Jurkat, Clone E6-1 (cell line): Measurements from ENCODE around the gene NEK1. TPM values are rescaled to one million over a fixed set of nuclear protein-coding genes. Genes with fewer than 3 reads are reported as not detected.

ENCODE experiments used
- DNase-seq: peaks from one replicate; pipeline ENCODE4 v3.0.0-alpha.2; 2011; ENCODE audit warnings: low read depth, low spot score
- H3K4me3 ChIP-seq: 2 replicates; pipeline ENCODE4 v1.5.1; 2011; ENCODE audit warnings: mild to moderate bottlenecking, low read length, control low read depth, moderate library complexity
- polyA plus RNA-seq: library from polyadenylated mRNA; unstranded; fragments of >200 nt; gene quantifications from one replicate; pipeline ENCODE4 v1.2.1, GENCODE V29; 2012; ENCODE audit warnings: missing spikeins; ENCODE audit not compliant: insufficient read length, insufficient read depth

Gene NEK1
- 10.8 TPM for polyA plus RNA-seq

GRCh38 chr4:169611991-169612870 lies at the start of gene NEK1:
Gene NEK1, minus strand, starts transcription at chr4:169612583. Its CDS starts 9,953 bp downstream, at chr4:169602630.
- peak; percentile 84 for DNase-seq
- peak within 1 kb of the TSS; percentile 87 for H3K4me3 ChIP-seq

- DNase-seq: no peak
- no peak overlapping the region for H3K4me3 ChIP-seq
Observed at GRCh38 chr4:169661761-169662160, 49.4 kb upstream of the NEK1 start.

- no peak for DNase-seq
- H3K4me3 ChIP-seq: no peak overlapping the region
Observed at GRCh38 chr4:169660929-169661328, 48.5 kb upstream of the NEK1 start.

GRCh38 chr4:169659716-169660670 lies 47.6 kb upstream of the NEK1 start:
- DNase-seq: peak; percentile 88
- H3K4me3 ChIP-seq: peak overlapping the region; percentile 57

GRCh38 chr4:169658975-169659715 lies 46.8 kb upstream of the NEK1 start:
- peak overlapping the region; percentile 57 for H3K4me3 ChIP-seq
- no peak for DNase-seq

GRCh38 chr4:169658196-169658595 lies 45.8 kb upstream of the NEK1 start:
- no peak overlapping the region for H3K4me3 ChIP-seq
- no peak for DNase-seq

- DNase-seq: no peak
- H3K4me3 ChIP-seq: no peak overlapping the region
Observed at GRCh38 chr4:169657470-169658107, 45.2 kb upstream of the NEK1 start.

- no peak overlapping the region for H3K4me3 ChIP-seq
- DNase-seq: no peak
Observed at GRCh38 chr4:169655401-169655800, 43.0 kb upstream of the NEK1 start.

GRCh38 chr4:169652535-169652934 lies 40.2 kb upstream of the NEK1 start:
- DNase-seq: no peak
- H3K4me3 ChIP-seq: no peak overlapping the region

- DNase-seq: no peak
- no peak overlapping the region for H3K4me3 ChIP-seq
Observed at GRCh38 chr4:169650227-169650936, 38.0 kb upstream of the NEK1 start.

- H3K4me3 ChIP-seq: no peak overlapping the region
- DNase-seq: no peak
Observed at GRCh38 chr4:169649545-169650226, 37.3 kb upstream of the NEK1 start.

- DNase-seq: no peak
Observed at GRCh38 chr4:169645627-169646026, 33.2 kb upstream of the NEK1 start.

GRCh38 chr4:169644802-169645201 lies 32.4 kb upstream of the NEK1 start:
- no peak for DNase-seq
- H3K4me3 ChIP-seq: no peak overlapping the region

More at GRCh38 chr4:169645627-169646026, 33.2 kb upstream of the NEK1 start:
- H3K4me3 ChIP-seq: no peak overlapping the region

- no peak for DNase-seq
- no peak overlapping the region for H3K4me3 ChIP-seq
Observed at GRCh38 chr4:169640261-169640870, 28.0 kb upstream of the NEK1 start.

- DNase-seq: no peak
- no peak overlapping the region for H3K4me3 ChIP-seq
Observed at GRCh38 chr4:169634975-169635374, 22.6 kb upstream of the NEK1 start.

- no peak overlapping the region for H3K4me3 ChIP-seq
- no peak for DNase-seq
Observed at GRCh38 chr4:169632896-169633295, 20.5 kb upstream of the NEK1 start.

- H3K4me3 ChIP-seq: peak overlapping the region; percentile 36
- DNase-seq: peak; percentile 92
Observed at GRCh38 chr4:169630069-169630468, 17.7 kb upstream of the NEK1 start.
